Left kidney (tissue), 2 donors: ENCODE results near the gene NAALADL1. TPM values are rescaled to one million over a fixed set of nuclear protein-coding genes. Genes with fewer than 3 reads are reported as not detected.

Experiments
- DNase-seq: peaks from one replicate; pipeline ENCODE4 v3.0.0-alpha.2; 2013
- polyA plus RNA-seq: library from polyadenylated mRNA; unstranded; fragments of 120-200 nt; gene quantifications from one replicate; pipeline ENCODE4 v1.2.1, GENCODE V29; 2013; ENCODE audit not compliant: insufficient read length

NAALADL1 gene
- polyA plus RNA-seq, 1 donor: 10.0 TPM

GRCh38 chr11:65083834-65084597, 25.7 kb upstream of the NAALADL1 start, which contains the start of the genes CDCA5 and ZFPL1:
Gene CDCA5, minus strand, starts transcription at chr11:65084040. Its CDS starts 62 bp downstream, at chr11:65083978.
Gene ZFPL1, plus strand, starts transcription at chr11:65084222. Its CDS starts 477 bp downstream, at chr11:65084699.
- DNase-seq: peak; percentile 96

- no peak for DNase-seq
Observed at GRCh38 chr11:65083134-65083833, 24.9 kb upstream of the NAALADL1 start.

- DNase-seq: no peak
Observed at GRCh38 chr11:65078786-65079342, 20.5 kb upstream of the NAALADL1 start.

GRCh38 chr11:65078151-65078550, 19.8 kb upstream of the NAALADL1 start:
- DNase-seq: no peak

- no peak for DNase-seq
Observed at GRCh38 chr11:65077451-65077850, 19.1 kb upstream of the NAALADL1 start.

GRCh38 chr11:65072631-65072966, 14.2 kb upstream of the NAALADL1 start:
- DNase-seq: no peak

GRCh38 chr11:65071907-65072630, 13.7 kb upstream of the NAALADL1 start:
- DNase-seq: no peak

- DNase-seq: no peak
Observed at GRCh38 chr11:65069217-65069616, 10.9 kb upstream of the NAALADL1 start.

- no peak for DNase-seq
Observed at GRCh38 chr11:65067446-65067845, 9.1 kb upstream of the NAALADL1 start.

GRCh38 chr11:65066805-65067291, 8.5 kb upstream of the NAALADL1 start:
- DNase-seq: no peak

GRCh38 chr11:65066315-65066714, 8.0 kb upstream of the NAALADL1 start:
- no peak for DNase-seq

- no peak for DNase-seq
Observed at GRCh38 chr11:65065851-65066250, 7.5 kb upstream of the NAALADL1 start.

- DNase-seq: no peak
Observed at GRCh38 chr11:65064847-65065240, 6.5 kb upstream of the NAALADL1 start.

- DNase-seq: no peak
Observed at GRCh38 chr11:65063532-65063931, 5.2 kb upstream of the NAALADL1 start.

- no peak for DNase-seq
Observed at GRCh38 chr11:65060913-65061408, 2.6 kb upstream of the NAALADL1 start.

GRCh38 chr11:65059959-65060824, 1.8 kb upstream of the NAALADL1 start:
- DNase-seq: no peak

- no peak for DNase-seq
Observed at GRCh38 chr11:65059523-65059922, 1.2 kb upstream of the NAALADL1 start.

GRCh38 chr11:65058012-65058411, 341 bp downstream of the NAALADL1 start:
- DNase-seq: no peak

- no peak for DNase-seq
Observed at GRCh38 chr11:65057526-65057925, 827 bp downstream of the NAALADL1 start.

GRCh38 chr11:65056999-65057398, 1.4 kb downstream of the NAALADL1 start:
- no peak for DNase-seq

- no peak for DNase-seq
Observed at GRCh38 chr11:65055538-65055937, 2.8 kb downstream of the NAALADL1 start.
